T-helper 17 cell (primary cell): ENCODE results near the gene TRIM38. TPM values are rescaled to one million over a fixed set of nuclear protein-coding genes. Genes with fewer than 3 reads are reported as not detected.
A peak's percentile ranks its signal among the peaks of the same experiment; 100 is the strongest.
"Not testable (repeated sequence)": the region's sequence is repeated elsewhere in the genome, so short reads cannot be mapped to it uniquely, and the experiment has no call there.

Experiments
- ATAC-seq: fragments of 150-1000 bp; cut with Tn5 transposase; 2 replicates; pipeline ENCODE4 v1.10.0; 2021; ENCODE audit warnings: mild to moderate bottlenecking, moderate library complexity
- DNase-seq, 3 donors: peaks; one replicate each; pipeline versions ENCODE4 v3.0.0 to v3.0.0-alpha.2; 2020 to 2021
- H3K9me3 ChIP-seq: one replicate; pipeline ENCODE4 v1.7.0; 2013; ENCODE audit warnings: low read length, mild to moderate bottlenecking; ENCODE audit not compliant: control insufficient read depth, poor library complexity, severe bottlenecking
- H3K27ac Mint-ChIP-seq: one replicate; pipeline ENCODE4 v1.8.0; 2022; ENCODE audit warnings: mild to moderate bottlenecking, moderate library complexity, mixed read lengths
- H3K27me3 Mint-ChIP-seq: one replicate; pipeline ENCODE4 v1.8.0; 2022; ENCODE audit warnings: mixed read lengths
- H3K36me3 Mint-ChIP-seq: one replicate; pipeline ENCODE4 v1.8.0; 2022; ENCODE audit warnings: low read depth, mixed read lengths
- H3K4me1 Mint-ChIP-seq: one replicate; pipeline ENCODE4 v1.8.0; 2022; ENCODE audit warnings: mild to moderate bottlenecking, mixed read lengths
- H3K4me3 Mint-ChIP-seq: one replicate; pipeline ENCODE4 v1.8.0; 2022; ENCODE audit warnings: mild to moderate bottlenecking, moderate library complexity, mixed read lengths
- total RNA-seq, 4 donors: library from RNA in 2 of 4; stranded (reverse) in 2 of 4; gene quantifications; one replicate each; pipeline ENCODE4 v1.2.3 and lab custom pipeline; 2022 to 2026

The TRIM38 gene
- total RNA-seq, 2 donors from 2014 or later: 17.5 to 19.9 TPM

- not testable (repeated sequence) for H3K27ac Mint-ChIP-seq, H3K36me3 Mint-ChIP-seq, H3K9me3 ChIP-seq, H3K4me3 Mint-ChIP-seq, ATAC-seq, DNase-seq, H3K4me1 Mint-ChIP-seq
- peaks cover 19% of the 10 kb centered on the region for H3K27me3 Mint-ChIP-seq
Measured at GRCh38 chr6:25929785-25930184, 32.8 kb upstream of the TRIM38 start.

GRCh38 chr6:25930532-25931410 is 31.8 kb upstream of the TRIM38 start, which contains the start of gene SLC17A2:
Gene SLC17A2 (minus strand): TSS chr6:25930691. CDS start chr6:25925796, 4,895 bp downstream.
- Mint-ChIP-seq H3K4me3 (no peak within 1 kb of the TSS), H3K4me1 (no peaks in the 10 kb centered on the region), H3K36me3 (no peaks in the 10 kb centered on the region), H3K27me3 (peaks cover 27% of the 10 kb centered on the region), H3K27ac (no peak within 1 kb of the TSS)
- ATAC-seq (no peak), DNase-seq (no peak)
- no peaks in the 10 kb centered on the region for H3K9me3 ChIP-seq

GRCh38 chr6:25931411-25931709 is 31.2 kb upstream of the TRIM38 start:
- no peak overlapping the region for H3K4me3 Mint-ChIP-seq
- no peak overlapping the region for H3K27ac Mint-ChIP-seq
- DNase-seq: no peak
- H3K36me3 Mint-ChIP-seq: no peaks in the 10 kb centered on the region
- ATAC-seq: no peak
- peaks cover 28% of the 10 kb centered on the region for H3K27me3 Mint-ChIP-seq
- no peaks in the 10 kb centered on the region for H3K9me3 ChIP-seq
- H3K4me1 Mint-ChIP-seq: no peaks in the 10 kb centered on the region

GRCh38 chr6:25934156-25934555 is 28.4 kb upstream of the TRIM38 start:
- H3K4me1 Mint-ChIP-seq: no peaks in the 10 kb centered on the region
- H3K4me3 Mint-ChIP-seq: no peak overlapping the region
- no peak for DNase-seq
- no peak overlapping the region for H3K27ac Mint-ChIP-seq
- peaks cover 28% of the 10 kb centered on the region for H3K27me3 Mint-ChIP-seq
- no peaks in the 10 kb centered on the region for H3K36me3 Mint-ChIP-seq
- no peak for ATAC-seq
- H3K9me3 ChIP-seq: no peaks in the 10 kb centered on the region

GRCh38 chr6:25934735-25935313 is 27.8 kb upstream of the TRIM38 start:
- ATAC-seq: no peak
- Mint-ChIP-seq H3K36me3 (no peaks in the 10 kb centered on the region), H3K27me3 (peaks cover 28% of the 10 kb centered on the region), H3K4me1 (no peaks in the 10 kb centered on the region), H3K27ac (no peak overlapping the region), H3K4me3 (no peak overlapping the region)
- DNase-seq: no peak
- no peaks in the 10 kb centered on the region for H3K9me3 ChIP-seq

DNA sequence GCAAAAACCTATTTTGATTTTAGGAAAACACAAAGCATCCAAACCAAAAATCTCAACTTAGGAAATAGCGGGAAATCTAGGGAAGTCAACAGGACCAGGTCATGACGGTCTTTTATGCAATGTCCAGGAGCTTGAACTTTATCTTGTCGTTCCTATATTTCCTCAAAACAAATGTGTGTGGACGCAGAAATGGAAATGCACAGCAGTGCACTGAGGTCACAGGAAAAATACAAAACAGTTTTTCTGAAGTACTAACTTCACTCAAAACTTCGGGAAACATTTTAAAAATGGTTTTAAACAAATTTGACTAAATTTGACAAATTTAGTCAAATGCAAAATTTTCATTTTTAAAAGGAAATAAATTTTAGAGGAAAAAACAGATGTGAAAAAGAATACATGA is 26.6 kb upstream of the TRIM38 start:
- Mint-ChIP-seq H3K36me3 (no peaks in the 10 kb centered on the region), H3K27ac (no peak overlapping the region), H3K4me3 (no peak overlapping the region), H3K4me1 (no peaks in the 10 kb centered on the region), H3K27me3 (peaks cover 28% of the 10 kb centered on the region)
- ATAC-seq (no peak), DNase-seq (no peak)
- no peaks in the 10 kb centered on the region for H3K9me3 ChIP-seq

- DNase-seq (no peak), ATAC-seq (no peak)
- H3K27me3 Mint-ChIP-seq: peaks cover 10% of the 10 kb centered on the region
- no peaks in the 10 kb centered on the region for H3K36me3 Mint-ChIP-seq
- H3K27ac Mint-ChIP-seq: no peak overlapping the region
- H3K4me1 Mint-ChIP-seq: no peaks in the 10 kb centered on the region
- H3K9me3 ChIP-seq: no peaks in the 10 kb centered on the region
- no peak overlapping the region for H3K4me3 Mint-ChIP-seq
Measured at GRCh38 chr6:25939593-25939992, 23.0 kb upstream of the TRIM38 start.

DNA sequence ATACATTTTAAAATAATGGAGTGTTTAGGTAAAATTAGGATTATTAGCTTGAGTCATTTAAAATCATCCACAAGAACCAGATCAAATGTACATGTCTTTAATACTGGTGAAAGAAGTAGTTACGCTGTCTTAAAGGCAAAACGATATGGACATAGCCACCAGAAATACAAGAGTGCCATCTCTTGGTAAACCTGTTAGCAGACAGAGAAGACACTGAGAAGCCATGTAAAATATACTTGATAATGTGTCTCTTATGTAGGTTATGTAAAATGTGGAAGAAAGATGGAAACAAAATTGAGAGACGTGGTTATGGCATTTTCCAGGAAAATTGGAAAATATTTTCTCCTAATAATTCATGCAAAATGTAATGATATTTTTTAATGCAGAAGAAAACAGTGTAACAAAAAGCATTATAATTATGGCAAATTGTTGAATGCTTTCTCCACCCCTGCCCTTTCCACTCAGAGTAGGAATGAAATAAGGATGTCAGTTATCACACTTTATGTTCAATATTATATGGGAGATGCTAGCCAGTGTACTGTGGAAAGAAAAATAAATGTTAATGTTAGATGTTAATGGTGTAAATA is 19.9 kb upstream of the TRIM38 start:
- Mint-ChIP-seq H3K4me3 (no peak overlapping the region), H3K4me1 (peaks cover 11% of the 10 kb centered on the region), H3K27me3 (no peaks in the 10 kb centered on the region), H3K36me3 (no peaks in the 10 kb centered on the region), H3K27ac (peak overlapping the region; percentile 19)
- DNase-seq (no peak), ATAC-seq (peak; percentile 61)
- no peaks in the 10 kb centered on the region for H3K9me3 ChIP-seq

DNA sequence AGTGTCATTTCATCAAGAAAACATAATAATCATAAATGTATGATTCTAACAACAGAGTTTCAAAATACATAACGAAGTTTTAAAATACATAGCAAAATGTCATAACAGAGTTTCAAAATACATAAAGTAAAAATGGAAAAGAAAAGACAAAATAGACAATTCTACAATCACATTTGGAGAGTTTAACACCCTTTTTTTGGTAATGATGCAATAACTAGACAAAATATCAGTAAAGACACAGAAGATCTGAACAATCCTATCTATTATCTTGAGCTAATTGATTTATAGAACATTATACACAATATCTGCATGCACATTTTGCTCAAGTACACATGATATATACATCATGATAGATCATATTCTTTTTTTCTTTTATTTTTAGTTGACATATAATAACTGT is 18.7 kb upstream of the TRIM38 start:
- H3K36me3 Mint-ChIP-seq: no peaks in the 10 kb centered on the region
- no peak for ATAC-seq
- no peak overlapping the region for H3K27ac Mint-ChIP-seq
- no peak overlapping the region for H3K4me3 Mint-ChIP-seq
- no peak for DNase-seq
- H3K27me3 Mint-ChIP-seq: no peaks in the 10 kb centered on the region
- H3K4me1 Mint-ChIP-seq: peaks cover 14% of the 10 kb centered on the region
- H3K9me3 ChIP-seq: no peaks in the 10 kb centered on the region

DNA sequence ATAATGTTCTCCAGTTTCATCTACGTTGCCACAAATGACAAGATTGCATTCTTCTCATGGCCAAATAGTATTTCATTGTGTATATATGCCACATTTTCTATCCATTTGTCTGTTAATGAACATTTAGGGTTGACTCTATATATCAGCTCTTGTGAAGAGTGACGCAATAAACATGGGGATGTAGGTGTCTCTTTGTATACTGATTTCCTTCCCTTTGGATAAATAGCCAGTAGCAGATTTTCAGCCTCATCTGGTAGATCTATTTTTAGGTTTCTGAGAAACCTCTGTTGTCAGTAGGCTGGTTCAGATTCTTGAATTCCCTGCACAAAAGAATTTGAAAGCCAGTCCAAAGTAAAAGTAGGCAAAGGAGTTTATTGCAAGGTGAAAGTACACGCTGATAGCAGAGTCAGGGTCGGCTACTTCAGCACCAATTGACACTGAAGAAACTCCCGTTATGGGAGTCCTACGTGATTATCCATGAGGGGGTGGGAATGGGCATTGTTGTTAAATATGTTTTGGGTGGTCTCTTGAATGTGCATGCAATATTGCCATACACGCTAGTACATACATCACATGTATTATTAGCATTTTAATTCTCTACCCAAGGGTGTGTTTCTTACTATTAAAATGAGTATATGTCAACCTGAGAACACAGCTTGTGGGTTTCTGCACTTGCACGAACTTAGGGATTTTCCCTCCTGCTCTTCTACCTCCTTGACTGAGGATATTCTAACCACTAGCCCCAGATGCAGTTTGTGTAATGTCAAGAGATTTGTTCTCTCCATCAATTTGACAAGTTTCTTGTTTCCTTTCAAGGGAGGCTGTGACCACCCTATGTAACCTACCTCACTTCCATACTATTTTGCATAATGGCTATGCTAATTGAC is 17.7 kb upstream of the TRIM38 start:
- peaks cover 14% of the 10 kb centered on the region for H3K4me1 Mint-ChIP-seq
- H3K36me3 Mint-ChIP-seq: no peaks in the 10 kb centered on the region
- DNase-seq: no peak
- peak; percentile 66 for ATAC-seq
- H3K27me3 Mint-ChIP-seq: no peaks in the 10 kb centered on the region
- H3K4me3 Mint-ChIP-seq: no peak overlapping the region
- H3K9me3 ChIP-seq: no peaks in the 10 kb centered on the region
- no peak overlapping the region for H3K27ac Mint-ChIP-seq

GRCh38 chr6:25945738-25946137 is 16.9 kb upstream of the TRIM38 start:
- not testable (repeated sequence) for H3K27ac Mint-ChIP-seq, ATAC-seq, H3K4me3 Mint-ChIP-seq, H3K27me3 Mint-ChIP-seq, H3K9me3 ChIP-seq, H3K36me3 Mint-ChIP-seq, DNase-seq
- H3K4me1 Mint-ChIP-seq: peaks cover 14% of the 10 kb centered on the region

DNA sequence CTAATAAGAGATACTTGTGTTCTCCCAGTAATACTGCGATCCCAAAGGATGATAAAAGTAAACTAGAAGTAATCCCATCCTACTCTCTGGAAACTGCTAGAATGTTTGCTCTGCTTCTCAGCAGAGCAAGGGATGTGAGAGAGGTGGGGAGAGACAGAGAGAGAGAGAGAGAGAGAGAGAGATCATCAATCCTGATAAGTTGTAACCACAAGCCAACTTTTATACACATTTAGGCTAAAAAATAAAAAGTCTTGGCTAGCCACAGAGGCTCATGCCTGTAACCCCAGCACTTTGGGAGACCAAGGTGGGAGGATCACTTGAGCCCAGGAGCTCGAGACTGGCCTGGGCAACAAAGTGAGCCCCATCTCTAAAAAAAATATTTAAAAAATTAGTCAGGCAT is 16.0 kb upstream of the TRIM38 start:
- no peak for DNase-seq
- no peaks in the 10 kb centered on the region for H3K36me3 Mint-ChIP-seq
- no peaks in the 10 kb centered on the region for H3K9me3 ChIP-seq
- ATAC-seq: peak; percentile 68
- H3K4me1 Mint-ChIP-seq: peaks cover 14% of the 10 kb centered on the region
- H3K27me3 Mint-ChIP-seq: peaks cover 1% of the 10 kb centered on the region
- H3K27ac Mint-ChIP-seq: peak overlapping the region; percentile 89
- H3K4me3 Mint-ChIP-seq: peak overlapping the region; percentile 73

- not testable (repeated sequence) for H3K4me3 Mint-ChIP-seq, DNase-seq, ATAC-seq, H3K27me3 Mint-ChIP-seq, H3K36me3 Mint-ChIP-seq, H3K9me3 ChIP-seq
- H3K4me1 Mint-ChIP-seq: peaks cover 14% of the 10 kb centered on the region
- peak overlapping the region; percentile 89 for H3K27ac Mint-ChIP-seq
Measured at GRCh38 chr6:25947492-25947891, 15.1 kb upstream of the TRIM38 start.
